GM23248 (cell line): Measurements from ENCODE around the gene MMRN1. TPM values are rescaled to one million over a fixed set of nuclear protein-coding genes. Genes with fewer than 3 reads are reported as not detected.

Experiments used
- DNase-seq: peaks from one replicate; pipeline ENCODE4 v3.0.0-alpha.2; 2015
- H2AFZ ChIP-seq: fragments of 200-600 bp; sonication (generic); 2 replicates; pipeline ENCODE4 v1.6.1; 2016; ENCODE audit warnings: antibody characterized with exemption
- H3F3A ChIP-seq: fragments of 200-600 bp; sonication (generic); 2 replicates; pipeline ENCODE4 v1.6.1; 2016; ENCODE audit warnings: mild to moderate bottlenecking, antibody characterized with exemption, mixed run types; ENCODE audit not compliant: insufficient read depth
- H3K27ac ChIP-seq: fragments of 200-600 bp; sonication (generic); 2 replicates; pipeline ENCODE4 v1.5.1; 2016; ENCODE audit warnings: mild to moderate bottlenecking
- H3K27me3 ChIP-seq: fragments of 200-600 bp; sonication (generic); replicated peaks from 2 replicates; pipeline ENCODE4 v1.6.1; 2016; ENCODE audit warnings: mild to moderate bottlenecking; ENCODE audit not compliant: insufficient read depth
- H3K36me3 ChIP-seq: fragments of 200-600 bp; sonication (generic); 2 replicates; pipeline ENCODE4 v1.6.1; 2016; ENCODE audit warnings: low read depth, mild to moderate bottlenecking
- H3K4me1 ChIP-seq: fragments of 200-600 bp; sonication (generic); 2 replicates; pipeline ENCODE4 v1.6.1; 2016; ENCODE audit warnings: mild to moderate bottlenecking; ENCODE audit not compliant: insufficient read depth
- H3K4me2 ChIP-seq: fragments of 200-600 bp; sonication (generic); one replicate; pipeline ENCODE4 v1.6.1; 2016; ENCODE audit warnings: mild to moderate bottlenecking; ENCODE audit not compliant: unreplicated experiment
- H3K4me3 ChIP-seq: fragments of 200-600 bp; sonication (generic); 2 replicates; pipeline ENCODE4 v1.5.1; 2016; ENCODE audit warnings: mild to moderate bottlenecking
- H3K79me2 ChIP-seq: fragments of 200-600 bp; sonication (generic); 2 replicates; pipeline ENCODE4 v1.6.1; 2016; ENCODE audit warnings: mild to moderate bottlenecking; ENCODE audit not compliant: insufficient read depth
- H3K9ac ChIP-seq: fragments of 200-600 bp; sonication (generic); 2 replicates; pipeline ENCODE4 v1.6.1; 2016; ENCODE audit warnings: mild to moderate bottlenecking
- H3K9me2 ChIP-seq: fragments of 200-600 bp; sonication (generic); 2 replicates; pipeline ENCODE4 v1.6.1; 2016; ENCODE audit warnings: mixed run types, mild to moderate bottlenecking, moderate library complexity; ENCODE audit not compliant: insufficient read depth
- H3K9me3 ChIP-seq: fragments of 200-600 bp; sonication (generic); one replicate; pipeline ENCODE4 v1.6.1; 2017; ENCODE audit warnings: low read depth
- H4K20me1 ChIP-seq: fragments of 200-600 bp; sonication (generic); 2 replicates; pipeline ENCODE4 v1.6.0; 2016; ENCODE audit not compliant: insufficient read depth
- EZH2 ChIP-seq: fragments of 200-600 bp; sonication (generic); IDR thresholded peaks from 2 replicates; pipeline ENCODE4 v1.6.1; 2018; ENCODE audit warnings: antibody characterized with exemption, mild to moderate bottlenecking; ENCODE audit not compliant: insufficient read depth, poor library complexity, severe bottlenecking
- EZH2phosphoT487 ChIP-seq: fragments of 200-600 bp; sonication (generic); IDR thresholded peaks from 2 replicates; pipeline ENCODE4 v1.6.1; 2018; ENCODE audit warnings: antibody characterized with exemption, moderate library complexity, mild to moderate bottlenecking, low read depth; ENCODE audit not compliant: insufficient read depth
- WGBS, 2 experiments: methylation state at CpG; one replicate each; pipeline ENCODE4 v1.1.6; 2015 to 2017; ENCODE audit warnings: low lambda C conversion rate in 2 of 2, low coverage in 1 of 2; ENCODE audit errors: missing lambda C conversion rate in 2 of 2; 5-methylcytosine and 5-hydroxymethylcytosine counted together
- in situ Hi-C: fragments of 300-500 bp; cut with MboI; formaldehyde crosslinking; loops from 2 replicates; pipeline ENCODE4 v1.15.0; 2020
- polyA plus RNA-seq: library from polyadenylated mRNA; unstranded; fragments of >200 nt; fragmentation: Nextera tagmentation; extraction: Ambion mirVana; gene quantifications from 2 replicates; pipeline ENCODE4 v1.2.1, GENCODE V29; 2016
- total RNA-seq: library from RNA; depleted of rRNA; stranded (reverse); fragments of >200 nt; shearing (Covaris generic); gene quantifications from 2 replicates; pipeline ENCODE4 v1.2.3, GENCODE V29; 2014

MMRN1 gene
- total and polyA plus RNA-seq, 2 experiments from 2014 or later = not detected

DNA sequence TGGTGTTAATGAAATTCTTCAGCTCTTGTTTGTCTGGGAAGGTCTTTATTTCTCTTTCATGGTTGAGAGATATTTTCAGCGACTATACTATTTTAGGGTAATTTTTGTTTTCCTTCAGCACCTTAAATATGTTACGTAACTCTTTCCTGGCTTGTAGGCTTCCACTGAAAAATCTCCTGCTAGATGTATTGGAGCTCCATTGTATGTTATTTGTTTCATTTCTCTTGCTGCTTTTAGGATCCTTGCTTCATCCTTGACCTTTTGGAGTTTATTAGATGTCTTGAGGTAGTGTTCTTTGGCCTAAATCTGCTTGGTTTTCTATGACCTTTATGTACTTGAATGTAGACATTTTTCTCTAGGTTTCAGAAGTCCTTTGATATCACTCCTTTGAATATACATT, 93.6 kb downstream of the MMRN1 start:
- Histone ChIP-seq H3K4me1 (no peaks in the 10 kb centered on the region), H3K27me3 (no peaks in the 10 kb centered on the region), H4K20me1 (no peaks in the 10 kb centered on the region), H3K36me3 (no peaks in the 10 kb centered on the region), H3K27ac (no peak overlapping the region), H3K79me2 (no peaks in the 10 kb centered on the region), H3K4me2 (no peak overlapping the region), H3K4me3 (no peak overlapping the region), H3F3A (no peaks in the 10 kb centered on the region), H2AFZ (no peak overlapping the region), H3K9me3 (no peaks in the 10 kb centered on the region), H3K9me2 (no peaks in the 10 kb centered on the region), H3K9ac (no peak overlapping the region)
- DNase-seq = no peak
- in situ Hi-C loops = no loop called here
- TF ChIP-seq EZH2 (no peak), EZH2phosphoT487 (no peak)
- WGBS, 2 experiments = 42 to 51% methylated on average over 2 of the region's 2 CpGs

GRCh38 chr4:89992744-89993143, 98.1 kb downstream of the MMRN1 start:
- Histone ChIP-seq H3F3A (no peaks in the 10 kb centered on the region), H3K9me3 (no peaks in the 10 kb centered on the region), H3K36me3 (no peaks in the 10 kb centered on the region), H3K4me1 (no peaks in the 10 kb centered on the region), H2AFZ (no peak overlapping the region), H3K79me2 (no peaks in the 10 kb centered on the region), H3K9me2 (no peaks in the 10 kb centered on the region), H3K9ac (no peak overlapping the region), H3K27me3 (no peaks in the 10 kb centered on the region), H3K27ac (no peak overlapping the region), H3K4me2 (no peak overlapping the region), H3K4me3 (no peak overlapping the region), H4K20me1 (no peaks in the 10 kb centered on the region)
- TF ChIP-seq EZH2phosphoT487 = no peak
- TF ChIP-seq EZH2 = no peak
- 4 to 9% methylated on average over 1 of the region's 1 CpG for WGBS, 2 experiments
- in situ Hi-C loops = no loop called here
- no peak for DNase-seq

DNA sequence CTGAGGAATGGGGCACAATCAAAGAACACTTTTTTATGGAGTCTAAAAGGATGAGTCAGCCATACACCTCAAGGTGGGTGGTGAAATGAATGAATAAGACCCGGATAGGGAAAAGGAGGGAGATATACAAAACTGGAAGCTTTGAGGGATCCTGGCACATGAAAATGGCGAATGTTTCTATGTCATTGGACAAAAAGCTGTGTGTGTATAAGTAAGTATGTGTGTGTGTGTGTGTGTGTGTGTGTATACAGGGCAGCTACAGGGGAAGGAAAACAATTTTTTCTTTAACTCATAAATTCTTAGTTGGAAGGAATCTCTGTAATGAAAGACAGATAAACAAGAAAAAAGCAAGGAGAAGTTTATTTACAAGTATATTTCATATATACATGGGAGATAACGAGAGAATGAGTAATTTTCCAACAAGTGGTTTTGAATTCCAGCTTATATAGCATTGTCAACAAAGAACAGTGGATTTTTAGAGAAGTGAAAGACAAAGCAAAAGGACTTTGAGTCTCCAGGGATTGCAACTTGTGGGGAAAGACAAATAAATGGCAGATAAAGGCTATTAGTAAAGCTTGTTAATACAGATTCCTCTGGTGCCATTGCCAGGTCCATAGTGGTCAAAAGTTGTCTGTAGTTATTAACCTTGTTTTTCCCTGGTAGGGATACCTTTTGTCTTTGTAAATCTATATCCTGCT, 99.7 kb downstream of the MMRN1 start:
- WGBS, 2 experiments = 23 to 28% methylated on average over 3 of the region's 3 CpGs
- Histone ChIP-seq H3K9me2 (no peaks in the 10 kb centered on the region), H3K4me2 (no peak overlapping the region), H3K79me2 (no peaks in the 10 kb centered on the region), H3K9ac (no peak overlapping the region), H3K27me3 (no peaks in the 10 kb centered on the region), H3K36me3 (no peaks in the 10 kb centered on the region), H3K27ac (no peak overlapping the region), H2AFZ (no peak overlapping the region), H3K4me1 (no peaks in the 10 kb centered on the region), H4K20me1 (no peaks in the 10 kb centered on the region), H3K4me3 (no peak overlapping the region), H3K9me3 (no peaks in the 10 kb centered on the region), H3F3A (no peaks in the 10 kb centered on the region)
- in situ Hi-C loops = no loop called here
- no peak for DNase-seq
- TF ChIP-seq EZH2phosphoT487 (no peak), EZH2 (no peak)

GRCh38 chr4:89995006-89995405, 100.4 kb downstream of the MMRN1 start:
- Histone ChIP-seq H3K9me2 (no peaks in the 10 kb centered on the region), H3F3A (no peaks in the 10 kb centered on the region), H3K79me2 (no peaks in the 10 kb centered on the region), H3K27ac (no peak overlapping the region), H4K20me1 (no peaks in the 10 kb centered on the region), H3K4me3 (no peak overlapping the region), H3K4me2 (no peak overlapping the region), H2AFZ (no peak overlapping the region), H3K9ac (no peak overlapping the region), H3K4me1 (no peaks in the 10 kb centered on the region), H3K9me3 (no peaks in the 10 kb centered on the region), H3K27me3 (no peaks in the 10 kb centered on the region), H3K36me3 (no peaks in the 10 kb centered on the region)
- DNase-seq = no peak
- in situ Hi-C loops = no loop called here
- WGBS, 2 experiments = 27 to 33% methylated on average over 4 of the region's 4 CpGs
- no peak for TF ChIP-seq EZH2
- no peak for TF ChIP-seq EZH2phosphoT487
